Measurements from ENCODE around the gene SOBP. TPM values are rescaled to one million over a fixed set of nuclear protein-coding genes. Genes with fewer than 3 reads are reported as not detected.
A peak's percentile ranks its signal among the peaks of the same experiment; 100 is the strongest.

The SOBP gene
- total RNA-seq, 2 experiments from 2014 or later = 0.05 to 0.17 TPM

DNA sequence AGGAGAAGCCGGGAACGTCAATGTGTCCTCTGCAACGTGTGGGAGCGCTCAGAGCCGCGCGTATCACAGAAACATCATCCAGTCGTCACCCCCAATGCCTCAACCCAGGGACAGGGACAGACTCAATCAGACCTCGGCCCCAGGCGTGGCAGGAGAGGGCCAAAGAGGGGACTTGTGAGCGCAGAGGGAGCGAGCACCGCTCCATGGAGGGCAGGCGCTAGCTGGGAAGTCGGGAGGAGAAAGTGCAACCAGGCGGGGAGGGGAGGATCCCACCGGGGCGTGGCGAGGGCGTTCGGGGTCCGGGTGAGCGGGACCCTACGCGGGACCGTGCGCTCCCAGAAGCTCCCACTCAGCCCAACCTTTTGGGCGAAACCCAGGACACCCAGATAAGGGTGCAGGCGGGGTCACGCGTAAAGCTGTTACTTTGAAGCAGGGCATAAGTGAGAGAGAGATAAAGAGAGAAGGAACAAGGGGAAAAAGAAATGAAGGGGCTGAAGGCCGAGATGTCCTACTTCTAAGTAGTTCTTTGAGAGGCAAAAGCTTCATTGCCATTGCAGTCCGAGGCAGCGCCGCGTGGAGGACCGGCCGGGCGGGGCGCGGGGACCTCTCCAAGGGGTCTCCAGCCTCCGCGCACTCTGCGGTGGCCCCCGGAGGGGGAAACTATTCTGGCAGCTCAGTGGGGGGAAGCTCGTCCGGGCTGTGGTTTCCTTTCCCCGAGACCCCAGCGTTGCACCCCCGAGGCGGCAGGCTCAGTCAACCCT is 862 bp upstream of the SOBP start:
- Histone ChIP-seq H3K9me3 (ENCODE audit: control insufficient read depth in 1 of 2, insufficient read depth in 1 of 2, low read length in 2 of 2) (peaks cover 0 to 17% of the 10 kb centered on the region in 2 experiments), H3K36me3 (ENCODE audit: insufficient read depth, low read length) (no peaks in the 10 kb centered on the region), H3K4me1 (ENCODE audit: insufficient read depth, low read length) (peaks cover 30% of the 10 kb centered on the region), H3K27ac (ENCODE audit: low read depth in 1 of 2, low read length in 2 of 2) (no peak overlapping the region), H3K4me3 (ENCODE audit: low read length) (peak overlapping the region; percentile 52), H3K27me3 (ENCODE audit: control insufficient read depth in 1 of 2, insufficient read depth in 2 of 2, low read length in 2 of 2) (peaks cover 51 to 79% of the 10 kb centered on the region in 2 experiments)
- ATAC-seq (ENCODE audit: poor library complexity) (no peak), DNase-seq (peak in 6 of 14 experiments; percentile 1 to 37 (median 22))
- Mint-ChIP-seq H3K4me1 (ENCODE audit: low read depth) (peaks cover 24% of the 10 kb centered on the region), H3K36me3 (ENCODE audit: low read depth) (peaks cover 5% of the 10 kb centered on the region), H3K9me3 (no peaks in the 10 kb centered on the region), H3K27me3 (peaks cover 56% of the 10 kb centered on the region), H3K27ac (no peak overlapping the region), H3K4me3 (peak overlapping the region; percentile 94)
- TF ChIP-seq, protein P1, sequence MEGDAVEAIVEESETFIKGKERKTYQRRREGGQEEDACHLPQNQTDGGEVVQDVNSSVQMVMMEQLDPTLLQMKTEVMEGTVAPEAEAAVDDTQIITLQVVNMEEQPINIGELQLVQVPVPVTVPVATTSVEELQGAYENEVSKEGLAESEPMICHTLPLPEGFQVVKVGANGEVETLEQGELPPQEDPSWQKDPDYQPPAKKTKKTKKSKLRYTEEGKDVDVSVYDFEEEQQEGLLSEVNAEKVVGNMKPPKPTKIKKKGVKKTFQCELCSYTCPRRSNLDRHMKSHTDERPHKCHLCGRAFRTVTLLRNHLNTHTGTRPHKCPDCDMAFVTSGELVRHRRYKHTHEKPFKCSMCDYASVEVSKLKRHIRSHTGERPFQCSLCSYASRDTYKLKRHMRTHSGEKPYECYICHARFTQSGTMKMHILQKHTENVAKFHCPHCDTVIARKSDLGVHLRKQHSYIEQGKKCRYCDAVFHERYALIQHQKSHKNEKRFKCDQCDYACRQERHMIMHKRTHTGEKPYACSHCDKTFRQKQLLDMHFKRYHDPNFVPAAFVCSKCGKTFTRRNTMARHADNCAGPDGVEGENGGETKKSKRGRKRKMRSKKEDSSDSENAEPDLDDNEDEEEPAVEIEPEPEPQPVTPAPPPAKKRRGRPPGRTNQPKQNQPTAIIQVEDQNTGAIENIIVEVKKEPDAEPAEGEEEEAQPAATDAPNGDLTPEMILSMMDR (IDR thresholded peaks at IDR 0.05) = no peak
- CTCF ChIA-PET = interaction anchor here (0.8 kb wide), 1 partner anchor 30 kb away, joined by 3 read pairs; the partner anchor contains the start of gene PDSS2
- intact Hi-C loops (cut with DNase I, micrococcal nuclease) = no loop called here
- POLR2A ChIA-PET = interaction anchor here (2.9 kb wide), 1 partner anchor 29 kb away, joined by 9 read pairs; the partner anchor contains the start of gene PDSS2

DNA sequence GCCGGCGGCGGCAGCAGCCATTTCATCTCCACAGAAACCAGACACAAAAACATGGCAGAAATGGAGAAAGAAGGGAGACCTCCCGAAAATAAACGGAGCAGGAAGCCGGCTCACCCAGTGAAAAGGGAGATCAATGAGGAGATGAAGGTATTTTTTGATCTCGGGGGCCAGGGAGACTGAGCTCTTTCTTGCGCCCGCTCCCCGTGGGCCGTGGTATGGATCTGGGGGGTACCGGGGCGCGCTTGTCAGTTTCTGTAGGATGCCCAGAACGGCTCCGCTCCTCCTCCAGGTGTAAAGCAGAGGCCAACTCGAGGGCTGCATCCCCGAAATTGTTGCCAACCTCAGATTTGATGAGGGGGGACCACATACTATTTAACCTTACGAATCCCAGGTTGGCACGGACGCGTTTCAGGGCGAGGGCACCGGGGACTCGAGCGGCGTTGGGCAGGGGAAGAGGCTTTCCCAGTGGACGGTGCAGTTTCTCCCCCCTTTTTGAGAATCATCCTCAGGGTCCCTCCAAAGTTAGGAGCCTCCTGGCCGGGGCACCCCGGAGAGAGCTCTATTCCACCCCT is 735 bp downstream of the SOBP start:
- H3K4me1 ChIP-seq (ENCODE audit: insufficient read depth, low read length) = peaks cover 30% of the 10 kb centered on the region
- H3K27ac Mint-ChIP-seq = no peak overlapping the region
- ATAC-seq (ENCODE audit: poor library complexity) = peak; percentile 32
- no peak overlapping the region for H3K27ac ChIP-seq (ENCODE audit: low read depth in 1 of 2, low read length in 2 of 2)
- peaks cover 5% of the 10 kb centered on the region for H3K36me3 Mint-ChIP-seq (ENCODE audit: low read depth)
- ChIA-PET CTCF (interaction anchor here (1.1 kb wide), 1 partner anchor 32 kb away, joined by 3 read pairs; the partner anchor contains the start of gene PDSS2), POLR2A (interaction anchor here (2.9 kb wide), 1 partner anchor 31 kb away, joined by 9 read pairs; the partner anchor contains the start of gene PDSS2)
- H3K4me1 Mint-ChIP-seq (ENCODE audit: low read depth) = peaks cover 24% of the 10 kb centered on the region
- H3K27me3 Mint-ChIP-seq = peaks cover 51% of the 10 kb centered on the region
- intact Hi-C loops (cut with DNase I, micrococcal nuclease) = no loop called here
- H3K27me3 ChIP-seq (ENCODE audit: control insufficient read depth in 1 of 2, insufficient read depth in 2 of 2, low read length in 2 of 2) = peaks cover 47 to 76% of the 10 kb centered on the region in 2 experiments
- no peaks in the 10 kb centered on the region for H3K9me3 Mint-ChIP-seq
- H3K9me3 ChIP-seq (ENCODE audit: control insufficient read depth in 1 of 2, insufficient read depth in 1 of 2, low read length in 2 of 2) = peaks cover 0 to 17% of the 10 kb centered on the region in 2 experiments
- peak overlapping the region; percentile 87 for H3K4me3 Mint-ChIP-seq
- TF ChIP-seq, protein P1 (IDR thresholded peaks at IDR 0.05) = no peak
- DNase-seq = peak in 1 of 14 experiments; percentile 4
- no peaks in the 10 kb centered on the region for H3K36me3 ChIP-seq (ENCODE audit: insufficient read depth, low read length)
- peak overlapping the region; percentile 56 for H3K4me3 ChIP-seq (ENCODE audit: low read length)

DNA sequence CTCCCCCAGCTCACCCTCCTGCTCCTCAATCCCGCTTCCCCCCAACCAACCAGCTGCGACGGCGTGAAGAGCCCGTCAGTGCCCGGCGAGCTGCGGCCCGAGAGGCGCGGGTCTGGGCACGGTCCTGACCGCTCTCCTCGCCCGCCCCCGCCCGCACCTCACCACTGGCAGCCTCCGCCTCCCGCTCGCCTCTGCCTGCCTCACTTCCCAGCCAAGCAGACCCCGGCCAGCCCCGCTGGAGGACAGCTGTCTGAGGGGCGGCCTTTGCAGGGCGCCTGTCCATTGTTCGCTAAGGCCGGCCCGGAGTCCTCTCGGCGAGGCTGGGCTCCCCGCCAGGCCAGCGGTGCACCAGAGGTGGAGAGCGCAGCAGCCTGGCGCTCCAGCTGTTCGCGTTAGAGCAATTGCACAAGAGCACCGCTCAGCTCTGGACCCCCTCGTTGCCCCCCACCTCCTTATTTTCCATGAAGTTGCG is 1.3 kb downstream of the SOBP start:
- Histone ChIP-seq H3K9me3 (ENCODE audit: control insufficient read depth in 1 of 2, insufficient read depth in 1 of 2, low read length in 2 of 2) (peaks cover 0 to 17% of the 10 kb centered on the region in 2 experiments), H3K4me3 (ENCODE audit: low read length) (peak overlapping the region; percentile 56), H3K27me3 (ENCODE audit: control insufficient read depth in 1 of 2, insufficient read depth in 2 of 2, low read length in 2 of 2) (peaks cover 47 to 72% of the 10 kb centered on the region in 2 experiments), H3K36me3 (ENCODE audit: insufficient read depth, low read length) (no peaks in the 10 kb centered on the region), H3K4me1 (ENCODE audit: insufficient read depth, low read length) (peaks cover 30% of the 10 kb centered on the region), H3K27ac (ENCODE audit: low read depth in 1 of 2, low read length in 2 of 2) (no peak overlapping the region)
- Mint-ChIP-seq H3K4me3 (peak overlapping the region; percentile 87), H3K36me3 (ENCODE audit: low read depth) (peaks cover 5% of the 10 kb centered on the region), H3K27ac (no peak overlapping the region), H3K4me1 (ENCODE audit: low read depth) (peaks cover 24% of the 10 kb centered on the region), H3K9me3 (no peaks in the 10 kb centered on the region), H3K27me3 (peaks cover 45% of the 10 kb centered on the region)
- ATAC-seq (ENCODE audit: poor library complexity) (no peak), DNase-seq (peak in 3 of 14 experiments; percentile 3 to 27 (median 16))
- ChIA-PET POLR2A (interaction anchor here (1.1 to 2.9 kb wide), 2 partner anchors 13 to 32 kb away, joined by 3 to 9 read pairs; partner anchors contain the start of gene PDSS2), CTCF (interaction anchor here (1.1 kb wide), 1 partner anchor 32 kb away, joined by 3 read pairs; the partner anchor contains the start of gene PDSS2)
- TF ChIP-seq, protein P1 (IDR thresholded peaks at IDR 0.05) = no peak
- intact Hi-C loops (cut with DNase I, micrococcal nuclease) = no loop called here
